Measurements from ENCODE around the gene DIP2B. TPM values are rescaled to one million over a fixed set of nuclear protein-coding genes. Genes with fewer than 3 reads are reported as not detected.

The DIP2B gene
- total and polyA plus RNA-seq, 2 of the 13 experiments (the other 11 are each of a cell fraction or from before 2014, with no cell fraction given) = 32.1 to 35.8 TPM

DNA sequence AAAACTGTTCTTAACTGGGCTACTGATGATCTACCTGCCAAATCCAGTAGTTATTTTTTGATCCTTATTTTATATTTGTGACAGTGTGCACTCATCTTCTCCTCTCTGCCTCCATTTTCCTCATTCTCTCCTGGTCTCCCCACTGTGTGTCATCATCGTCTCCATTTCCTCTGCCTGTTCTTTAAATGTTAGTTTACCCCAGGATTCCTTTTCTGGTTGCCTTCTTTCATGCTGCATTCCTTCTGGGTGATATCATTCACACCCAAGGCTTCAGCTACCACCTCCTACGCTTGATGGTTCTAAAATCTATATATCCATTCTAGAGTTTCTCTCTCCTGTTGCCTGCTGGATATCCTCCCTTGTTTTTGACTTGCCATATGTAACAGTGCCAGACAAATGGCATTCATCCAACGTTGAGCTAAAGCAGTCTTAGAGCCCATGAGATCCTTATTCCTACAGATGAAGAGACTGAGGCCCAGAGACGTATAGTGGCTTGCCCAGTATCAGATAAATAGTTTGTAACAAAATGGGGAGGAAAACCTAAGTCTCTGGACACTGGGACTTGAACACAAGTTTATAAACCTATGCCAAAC lies 109.5 kb downstream of the DIP2B start:
- DNase-seq (ENCODE audit: low spot score) (no peak), FAIRE-seq (no peak), ATAC-seq (no peak)
- in situ Hi-C loops (cut with HindIII; ENCODE audit: extremely low pct_ligation_motif_present, low pct_unique_long_range_greater_than_20kb) (no loop called here), intact Hi-C loops (cut with micrococcal nuclease; ENCODE audit: unreplicated experiment) (loop anchor here (10.0 kb wide), 1 partner anchor 49 kb away; no protein-coding TSS in a partner anchor)
- TF ChIP-seq STAG1 (CRISPR knock-in tag; IDR thresholded peaks at IDR 0.05) (no peak), ZNF331 (CRISPR knock-in tag; IDR thresholded peaks at IDR 0.05) (no peak), ZNF414 (CRISPR knock-in tag; IDR thresholded peaks at IDR 0.05) (no peak), RAD21 (CRISPR knock-in tag; IDR thresholded peaks at IDR 0.05) (no peak), SP1 (IDR thresholded peaks at IDR 0.05) (no peak), SP1 (CRISPR knock-in tag; IDR thresholded peaks at IDR 0.05) (no peak), ZKSCAN5 (CRISPR knock-in tag; IDR thresholded peaks at IDR 0.05) (no peak), ZNF431 (CRISPR knock-in tag; IDR thresholded peaks at IDR 0.05; ENCODE audit: borderline replicate concordance, low read depth) (no peak), NONO (IDR thresholded peaks at IDR 0.05) (no peak), NONO (CRISPR knock-in tag; conservative IDR thresholded peaks at IDR 0.05) (no peak), SSRP1 (CRISPR knock-in tag; IDR thresholded peaks at IDR 0.05) (no peak)
- TF ChIP-seq, protein P1, sequence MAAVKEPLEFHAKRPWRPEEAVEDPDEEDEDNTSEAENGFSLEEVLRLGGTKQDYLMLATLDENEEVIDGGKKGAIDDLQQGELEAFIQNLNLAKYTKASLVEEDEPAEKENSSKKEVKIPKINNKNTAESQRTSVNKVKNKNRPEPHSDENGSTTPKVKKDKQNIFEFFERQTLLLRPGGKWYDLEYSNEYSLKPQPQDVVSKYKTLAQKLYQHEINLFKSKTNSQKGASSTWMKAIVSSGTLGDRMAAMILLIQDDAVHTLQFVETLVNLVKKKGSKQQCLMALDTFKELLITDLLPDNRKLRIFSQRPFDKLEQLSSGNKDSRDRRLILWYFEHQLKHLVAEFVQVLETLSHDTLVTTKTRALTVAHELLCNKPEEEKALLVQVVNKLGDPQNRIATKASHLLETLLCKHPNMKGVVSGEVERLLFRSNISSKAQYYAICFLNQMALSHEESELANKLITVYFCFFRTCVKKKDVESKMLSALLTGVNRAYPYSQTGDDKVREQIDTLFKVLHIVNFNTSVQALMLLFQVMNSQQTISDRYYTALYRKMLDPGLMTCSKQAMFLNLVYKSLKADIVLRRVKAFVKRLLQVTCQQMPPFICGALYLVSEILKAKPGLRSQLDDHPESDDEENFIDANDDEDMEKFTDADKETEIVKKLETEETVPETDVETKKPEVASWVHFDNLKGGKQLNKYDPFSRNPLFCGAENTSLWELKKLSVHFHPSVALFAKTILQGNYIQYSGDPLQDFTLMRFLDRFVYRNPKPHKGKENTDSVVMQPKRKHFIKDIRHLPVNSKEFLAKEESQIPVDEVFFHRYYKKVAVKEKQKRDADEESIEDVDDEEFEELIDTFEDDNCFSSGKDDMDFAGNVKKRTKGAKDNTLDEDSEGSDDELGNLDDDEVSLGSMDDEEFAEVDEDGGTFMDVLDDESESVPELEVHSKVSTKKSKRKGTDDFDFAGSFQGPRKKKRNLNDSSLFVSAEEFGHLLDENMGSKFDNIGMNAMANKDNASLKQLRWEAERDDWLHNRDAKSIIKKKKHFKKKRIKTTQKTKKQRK (IDR thresholded peaks at IDR 0.05; ENCODE audit: low read length) = no peak
- H4K20me1 ChIP-seq (ENCODE audit: insufficient read depth, low read length) = peaks cover 4% of the 10 kb centered on the region
- no TSS peak for BruUV-seq (replicated peaks)
- H3K4me2 ChIP-seq (ENCODE audit: low read depth, low read length) = no peak overlapping the region
- peaks cover 48% of the 10 kb centered on the region for H3K4me1 ChIP-seq (ENCODE audit: insufficient read depth, low read length)
- H3K36me3 ChIP-seq (replicated peaks in 1 of 2; ENCODE audit: control insufficient read depth in 1 of 2, insufficient read depth in 2 of 2, low read length in 2 of 2) = peaks cover 4% of the 10 kb centered on the region in 2 experiments; a peak in 3 of 5 replicates
- H2AFZ ChIP-seq (ENCODE audit: low read length) = no peak overlapping the region
- no peak overlapping the region for H3K27ac ChIP-seq (ENCODE audit: extremely low read length, insufficient read depth, low read length)
- no peaks in the 10 kb centered on the region for H3K9me3 ChIP-seq (ENCODE audit: low read length)
- no peak overlapping the region for H3K9ac ChIP-seq (ENCODE audit: insufficient read depth, low read depth, low read length)
- peaks cover 83% of the 10 kb centered on the region for H3K79me2 ChIP-seq (ENCODE audit: insufficient read depth, low read length)
- no peaks in the 10 kb centered on the region for H3K27me3 ChIP-seq (ENCODE audit: control insufficient read depth in 1 of 2, insufficient read depth in 2 of 2, low read length in 2 of 2)
- CTCF ChIA-PET (ENCODE audit: low intra/inter-chr PET ratio, low total read pairs) = no interaction called here
- POLR2A ChIA-PET = no interaction called here
- 89% methylated on average over 4 of the region's 4 CpGs for WGBS (ENCODE audit: low lambda C conversion rate)
- no peak overlapping the region for H3K4me3 ChIP-seq (replicated peaks in 1 of 3; ENCODE audit: insufficient read depth in 1 of 3, low read depth in 2 of 3, low read length in 3 of 3)
